ENCODE measurements around the gene CASP8AP2.
"Not testable (repeated sequence)": the region's sequence is repeated elsewhere in the genome, so short reads cannot be mapped to it uniquely, and the experiment has no call there.

The CASP8AP2 gene

DNA sequence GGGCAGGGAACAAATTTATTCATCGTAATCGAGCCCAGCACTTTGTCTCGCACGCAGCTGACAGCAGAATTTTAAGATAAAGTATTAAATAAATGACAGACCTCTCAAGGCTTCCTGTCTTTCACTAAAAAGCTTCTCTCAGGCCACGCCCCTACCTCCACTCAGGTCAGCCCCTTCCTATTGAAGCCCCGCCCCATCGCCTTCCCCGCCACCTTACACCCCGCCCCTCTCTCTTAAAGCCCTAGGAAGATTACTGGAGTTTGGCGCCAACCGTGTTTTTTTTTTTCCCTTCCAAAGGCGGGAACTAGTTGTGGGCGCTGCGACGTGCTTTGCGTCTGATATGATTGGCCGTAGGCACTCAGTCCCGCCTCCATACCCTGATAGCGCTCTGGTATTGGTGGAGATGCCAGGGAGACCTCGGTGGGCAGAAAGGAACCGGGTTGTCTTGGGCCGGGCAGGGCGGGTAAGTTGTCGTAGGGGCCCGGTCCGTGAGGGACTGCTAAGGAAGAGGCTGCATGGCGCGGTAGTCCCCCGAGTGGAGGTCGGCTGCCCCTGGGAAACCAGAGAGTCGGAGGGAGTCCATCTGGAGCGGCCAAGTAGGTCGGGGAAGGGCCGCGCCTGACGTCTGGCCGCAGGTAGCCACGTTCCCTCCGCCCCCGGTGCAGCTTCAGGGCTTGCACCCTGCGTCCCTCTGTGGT lies at the start of gene CASP8AP2:
CASP8AP2 (plus strand) TSS at position 409 of the 698 bp plus-strand sequence.
- peak; percentile 78 for DNase-seq (ENCODE audit: low read depth)

DNA sequence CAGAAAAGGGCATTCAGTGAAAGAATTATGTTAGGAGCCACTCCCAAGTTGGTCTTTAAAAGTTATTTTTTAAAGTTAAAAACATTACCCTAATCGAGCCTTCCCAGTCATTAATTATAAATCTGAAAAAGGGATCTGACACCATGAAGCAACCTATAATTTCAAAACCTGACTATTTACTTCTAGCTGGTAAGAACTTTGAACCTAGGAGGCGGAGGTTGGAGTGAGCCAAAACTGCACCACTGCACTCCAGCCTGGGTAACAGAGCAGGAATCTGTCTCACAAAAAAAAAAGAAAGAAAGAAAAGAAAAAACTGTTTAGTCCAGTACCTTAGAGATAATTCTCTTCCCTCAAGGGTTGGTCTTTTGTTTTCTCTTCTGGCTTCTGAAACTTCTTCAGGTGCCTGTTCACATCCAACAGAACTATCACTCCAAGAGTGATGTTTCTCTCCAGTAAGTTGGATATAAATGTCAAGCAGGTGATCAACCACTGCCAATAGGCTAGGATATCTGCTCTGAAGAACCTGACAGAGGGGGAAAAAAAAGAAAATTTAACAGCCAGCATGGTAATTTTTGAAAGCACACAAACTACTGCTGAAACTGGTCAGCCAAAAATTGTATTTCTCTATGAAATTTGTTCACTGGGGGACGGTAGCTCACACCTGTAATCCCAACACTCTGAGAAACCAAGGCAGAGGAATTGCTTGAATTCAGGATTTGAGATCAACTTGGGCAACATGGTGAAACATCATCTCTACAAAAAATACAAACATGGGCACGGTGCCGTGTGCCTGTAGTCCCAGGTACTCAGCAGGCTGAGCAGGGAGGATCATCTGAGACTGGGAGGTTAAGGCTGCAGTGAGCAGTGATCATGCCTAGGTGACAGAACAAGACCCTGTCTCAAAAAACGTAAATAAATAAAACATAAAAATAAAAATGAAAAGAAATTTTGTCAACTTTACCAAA lies 48.3 kb upstream of the CASP8AP2 start:
- no peak for DNase-seq (ENCODE audit: low read depth)

DNA sequence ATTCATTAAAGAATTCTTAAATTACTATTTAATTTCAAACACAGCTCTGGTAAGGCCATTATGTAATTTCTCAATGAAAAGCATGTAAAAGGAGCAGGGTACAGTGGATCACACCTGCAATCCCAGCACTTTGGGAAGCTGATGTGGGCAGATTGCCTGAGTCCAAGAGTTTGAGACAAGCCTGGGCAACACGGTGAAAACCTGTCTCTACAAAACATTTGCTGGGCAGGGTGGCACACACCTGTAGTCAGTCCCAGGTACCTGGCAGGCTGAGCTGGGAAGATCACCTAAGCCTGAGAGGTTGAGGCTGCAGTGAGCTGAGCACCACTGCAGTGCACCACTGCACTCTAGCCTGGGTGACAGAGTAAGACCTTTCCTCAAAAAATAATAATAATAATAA lies 47.5 kb upstream of the CASP8AP2 start:
- DNase-seq (ENCODE audit: low read depth), result no peak

DNA sequence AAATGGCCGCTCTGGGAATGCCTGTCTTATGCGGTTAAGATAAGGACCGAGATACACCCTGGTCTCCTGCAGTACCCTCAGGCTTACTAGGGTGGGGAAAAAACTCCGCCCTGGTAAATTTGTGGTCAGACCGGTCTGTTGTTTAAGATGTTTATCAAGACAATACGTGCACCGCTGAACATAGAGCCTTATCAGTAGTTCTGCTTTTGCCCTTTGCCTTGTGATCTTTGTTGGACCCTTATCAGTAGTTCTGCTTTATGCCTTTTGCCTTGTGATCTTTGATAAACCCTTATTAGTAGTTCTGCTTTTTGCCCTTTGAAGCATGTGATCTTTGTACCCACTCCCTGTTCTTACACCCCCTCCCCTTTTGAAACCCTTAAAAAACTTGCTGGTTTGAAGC lies 46.4 kb upstream of the CASP8AP2 start:
- not testable (repeated sequence) for DNase-seq (ENCODE audit: low read depth)

DNA sequence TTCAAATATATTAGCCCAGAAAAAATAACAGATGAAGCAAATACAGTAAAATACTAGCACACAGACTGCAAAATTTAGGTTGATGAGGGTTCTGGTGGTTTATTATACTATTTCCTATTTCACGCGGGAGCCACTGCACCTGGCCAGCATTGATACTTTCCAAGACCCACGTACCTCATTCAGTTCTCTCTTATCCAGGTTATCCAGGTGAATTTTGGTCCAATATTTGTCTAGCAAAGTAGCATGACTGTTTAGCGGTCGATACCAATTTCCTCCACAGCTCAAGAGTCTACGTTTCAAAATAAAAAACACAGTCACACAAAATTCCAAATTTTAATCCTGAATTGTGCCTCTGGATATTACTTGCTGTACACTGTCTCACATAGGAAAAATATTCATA lies 44.8 kb upstream of the CASP8AP2 start:
- DNase-seq (ENCODE audit: low read depth), result no peak

DNA sequence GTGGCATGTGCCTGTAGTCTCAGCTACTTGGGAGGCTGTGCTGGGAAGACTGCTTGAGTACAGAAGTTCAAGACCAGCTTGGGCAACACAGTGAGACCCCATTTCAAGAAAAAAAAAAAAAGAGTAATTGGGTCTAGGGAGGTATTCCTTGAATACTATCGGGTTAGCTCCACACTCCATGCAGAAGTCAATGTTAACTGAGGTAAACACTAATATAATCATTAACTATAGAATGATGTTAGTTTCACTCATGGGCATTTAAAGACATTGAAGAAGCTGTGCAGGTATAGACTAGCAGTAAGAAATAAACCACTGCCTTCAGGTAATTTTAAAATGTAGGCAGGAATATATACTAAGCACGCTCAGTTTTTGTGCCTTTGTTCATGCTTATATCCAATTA lies 42.7 kb upstream of the CASP8AP2 start:
- DNase-seq (ENCODE audit: low read depth), result no peak

DNA sequence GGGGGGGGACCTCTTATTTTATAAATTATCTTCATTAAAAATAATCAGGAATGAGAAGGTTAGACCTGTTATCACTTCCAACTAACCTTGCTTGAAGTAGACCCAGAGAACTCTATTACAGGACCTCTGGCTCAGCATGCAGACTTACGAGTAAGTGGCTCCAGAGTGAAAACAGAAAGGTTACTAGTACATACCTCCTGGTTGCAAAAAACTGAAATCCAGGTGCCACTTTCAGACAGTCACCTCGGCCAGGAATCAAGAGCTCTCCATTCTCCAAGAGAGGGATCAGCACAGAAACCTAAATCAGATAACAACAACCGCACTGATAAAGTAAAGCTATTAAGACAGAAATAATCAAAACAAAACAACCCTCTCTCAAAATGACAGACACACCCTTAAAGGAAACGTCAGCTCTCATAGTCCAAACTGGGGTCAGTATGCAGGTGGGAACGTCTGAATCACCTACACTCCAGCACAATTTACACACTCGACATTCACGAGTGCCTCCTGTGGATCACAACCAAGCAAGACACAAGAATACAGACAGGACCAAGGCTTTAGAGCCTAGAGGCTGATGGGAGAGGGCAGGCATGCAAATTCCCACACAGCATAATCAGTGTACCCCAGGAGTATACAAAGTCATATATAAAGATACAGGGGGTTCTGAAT lies 41.9 kb upstream of the CASP8AP2 start:
- DNase-seq (ENCODE audit: low read depth), result no peak

DNA sequence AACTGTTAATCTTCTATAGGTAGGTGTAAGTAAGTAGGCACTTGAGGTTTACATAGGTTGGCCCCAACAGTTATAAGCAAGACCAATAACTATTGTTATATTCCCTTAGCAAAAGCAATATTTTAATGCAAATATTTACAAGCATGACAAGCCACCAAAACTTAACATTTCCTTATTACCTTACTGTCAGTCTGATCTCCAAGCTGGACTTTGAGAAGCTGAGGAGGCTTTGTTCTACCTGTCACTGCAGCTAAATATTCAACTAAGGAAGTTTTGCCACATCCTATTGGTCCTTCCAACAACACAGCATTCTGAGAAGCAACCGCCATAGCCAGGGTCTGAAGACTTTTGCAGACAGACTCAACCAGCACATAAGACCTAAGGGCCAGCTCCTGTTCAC lies 39.7 kb upstream of the CASP8AP2 start:
- DNase-seq (ENCODE audit: low read depth), result no peak

DNA sequence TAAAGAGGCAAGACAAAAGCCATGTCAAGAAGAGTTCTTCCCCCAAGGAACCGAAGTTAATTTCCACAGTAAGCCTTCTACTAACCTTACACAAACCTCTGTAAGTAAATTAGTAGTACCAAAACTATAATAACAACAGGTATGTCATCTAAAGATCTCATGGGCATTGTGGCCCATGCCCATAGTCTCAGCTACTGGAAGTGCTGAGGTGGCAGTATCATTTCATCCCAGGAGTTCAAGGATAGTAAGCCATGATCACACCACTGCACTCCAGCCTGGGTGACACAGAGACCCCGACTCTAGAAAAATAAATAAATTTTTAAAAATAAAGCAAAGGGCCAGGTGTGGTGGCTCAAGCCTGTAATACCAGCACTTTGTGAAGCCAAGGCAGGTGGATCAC lies 39.3 kb upstream of the CASP8AP2 start:
- no peak for DNase-seq (ENCODE audit: low read depth)

DNA sequence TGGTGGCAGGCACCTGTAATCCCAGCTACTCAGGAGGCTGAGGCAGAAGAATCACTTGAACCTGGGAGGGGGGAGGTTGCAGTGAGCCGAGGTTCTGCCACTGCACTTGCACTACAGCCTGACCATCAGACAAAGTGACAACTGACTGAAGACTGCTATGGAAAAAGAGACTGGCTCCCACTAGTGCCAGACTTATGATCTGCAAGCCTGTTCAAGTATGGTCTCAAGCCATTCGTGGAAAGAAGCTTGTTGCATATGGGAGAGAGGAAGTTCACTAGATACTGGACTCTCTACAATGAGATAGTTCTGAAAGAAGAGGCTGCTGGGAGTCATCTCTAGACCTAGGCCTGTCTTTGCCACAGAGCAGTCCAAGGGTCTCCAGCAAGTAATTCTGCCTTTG lies 36.8 kb upstream of the CASP8AP2 start:
- DNase-seq (ENCODE audit: low read depth), result no peak

DNA sequence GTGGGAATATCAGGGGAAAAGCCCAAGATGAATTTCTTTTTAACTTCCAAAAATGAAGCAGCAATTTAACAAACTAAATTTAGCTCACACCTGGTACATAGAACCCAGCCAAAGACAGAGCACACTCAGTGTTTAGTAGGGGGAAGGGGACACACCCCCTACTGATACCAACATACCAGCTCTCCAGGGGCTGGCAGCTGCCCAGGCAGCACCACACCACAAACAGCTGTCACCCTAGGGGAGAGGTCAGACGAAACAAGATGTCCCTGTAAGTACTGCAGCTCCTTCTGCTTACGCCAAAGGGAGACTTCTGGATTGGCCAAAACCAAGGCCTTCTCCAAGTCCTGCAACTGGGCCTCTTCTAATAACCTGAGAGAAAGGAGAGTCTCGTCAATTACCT lies 36.1 kb upstream of the CASP8AP2 start:
- DNase-seq (ENCODE audit: low read depth), result no peak

DNA sequence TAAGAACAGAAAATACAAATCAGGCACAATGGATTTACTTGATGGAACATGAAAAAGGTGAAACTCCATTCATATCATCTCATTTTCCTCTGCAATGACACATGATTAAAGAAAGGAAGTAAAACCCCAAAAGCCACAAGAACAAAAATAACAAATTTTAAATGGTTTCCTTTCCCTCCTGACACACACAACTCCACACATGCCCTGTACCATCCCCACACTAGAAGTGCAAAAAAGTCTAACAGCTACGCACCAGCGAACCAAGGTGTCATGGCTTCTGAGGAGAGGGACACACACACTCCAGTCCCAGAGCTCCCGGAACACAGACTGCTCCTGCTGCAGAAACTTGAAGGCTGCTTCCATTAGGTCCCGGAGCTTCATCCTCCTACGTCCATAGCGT lies 35.4 kb upstream of the CASP8AP2 start:
- no peak for DNase-seq (ENCODE audit: low read depth)

DNA sequence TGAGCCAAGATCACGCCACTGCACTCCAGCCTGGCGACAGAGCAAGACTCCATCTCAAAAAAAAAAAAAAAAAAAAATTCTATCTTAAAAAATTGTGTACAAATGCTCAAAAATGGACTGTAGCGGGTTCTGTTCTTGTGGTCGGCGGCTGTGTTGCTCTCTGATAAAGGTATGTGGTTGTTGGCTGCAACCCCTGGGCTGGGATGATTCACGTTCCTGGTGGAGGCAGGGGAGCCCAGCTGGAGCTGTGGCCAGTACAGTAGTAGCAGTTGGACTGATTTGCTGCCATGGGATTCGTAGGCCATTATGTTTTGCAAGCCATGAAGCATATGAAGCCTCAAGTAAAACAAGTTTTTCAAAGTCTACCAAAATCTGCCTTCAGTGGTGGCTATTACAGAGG lies 32.4 kb upstream of the CASP8AP2 start:
- DNase-seq (ENCODE audit: low read depth), result no peak

DNA sequence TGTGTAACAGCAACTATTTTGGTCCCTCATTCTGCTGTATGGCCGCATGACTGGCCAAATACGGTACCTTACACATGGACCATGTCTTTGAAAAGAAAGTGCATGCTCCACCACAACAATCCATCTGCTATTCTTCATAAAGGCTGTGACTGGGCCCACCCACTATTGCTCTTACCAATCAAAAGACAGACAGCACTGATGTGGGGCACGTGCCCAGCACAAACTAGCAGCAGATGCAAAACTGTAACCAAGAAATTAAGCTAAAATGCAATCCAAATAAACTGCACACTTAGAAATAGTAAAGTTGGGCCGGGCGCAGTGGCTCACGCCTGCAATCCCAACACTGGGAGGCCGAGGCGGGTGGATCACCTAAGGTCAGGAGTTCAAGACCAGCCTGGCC lies 30.6 kb upstream of the CASP8AP2 start:
- no peak for DNase-seq (ENCODE audit: low read depth)

DNA sequence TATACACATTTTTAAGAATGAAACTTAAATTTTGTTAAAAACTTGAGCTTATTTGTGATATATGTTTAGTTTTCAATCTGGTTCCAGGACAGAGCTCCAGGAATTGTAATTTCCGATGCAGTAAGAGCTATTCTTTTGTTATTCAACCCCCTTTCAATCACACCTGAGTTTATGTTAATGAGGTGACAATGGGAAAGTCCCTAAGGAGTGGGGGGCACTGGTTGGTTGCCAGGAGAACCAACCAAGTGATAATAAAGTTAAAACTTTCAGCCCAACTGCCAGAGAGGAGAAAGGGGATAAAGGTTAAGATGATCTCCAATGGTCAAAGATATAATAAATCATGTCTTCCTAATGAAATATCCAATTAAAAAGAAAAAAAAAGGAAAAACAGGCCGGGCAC lies 29.9 kb upstream of the CASP8AP2 start:
- no peak for DNase-seq (ENCODE audit: low read depth)

DNA sequence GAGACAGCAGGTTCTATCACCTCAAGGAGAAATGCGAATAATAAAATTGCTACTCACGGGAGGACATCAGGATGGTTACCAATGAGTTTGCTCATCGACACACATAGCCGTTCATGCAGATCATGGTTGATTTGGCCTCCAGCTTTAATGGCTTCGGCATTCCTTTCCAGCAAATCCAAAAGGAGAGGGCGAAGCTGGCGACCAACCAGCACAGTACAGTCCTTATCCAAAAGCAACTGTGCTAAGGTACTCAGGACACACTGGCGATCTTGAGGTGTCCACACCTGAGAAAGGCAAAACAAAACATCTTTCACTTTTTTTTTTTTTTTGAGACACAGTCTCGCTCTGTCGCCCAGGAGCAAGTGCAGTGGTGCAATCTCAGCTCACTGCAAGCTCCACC lies 26.4 kb upstream of the CASP8AP2 start:
- no peak for DNase-seq (ENCODE audit: low read depth)

DNA sequence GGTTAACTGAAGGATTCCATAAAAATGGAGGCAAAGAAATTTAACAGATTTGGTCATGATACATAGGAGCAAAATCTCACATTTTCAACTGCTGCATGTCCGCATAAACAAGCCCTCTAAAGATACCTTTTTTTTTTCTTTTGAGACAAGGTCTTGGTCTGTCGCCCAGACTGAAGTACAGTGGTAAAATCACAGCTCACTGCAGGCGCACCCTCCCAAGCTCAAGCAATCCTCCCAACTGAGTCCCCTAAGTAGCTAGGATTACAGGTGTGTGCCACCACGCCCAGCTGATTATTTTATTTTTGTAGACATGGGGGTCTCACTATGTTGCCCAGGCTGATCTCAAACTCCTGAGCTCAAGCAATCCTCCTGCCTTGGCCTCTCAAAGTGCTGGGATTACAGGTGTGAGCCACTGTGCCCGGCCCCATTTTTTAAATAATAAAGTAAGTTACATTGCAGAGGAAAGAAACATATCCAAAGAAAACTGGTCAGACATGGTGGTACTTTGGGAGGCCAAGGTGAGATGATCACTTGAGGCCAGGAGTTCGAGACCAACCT lies 23.8 kb upstream of the CASP8AP2 start:
- no peak for DNase-seq (ENCODE audit: low read depth)

DNA sequence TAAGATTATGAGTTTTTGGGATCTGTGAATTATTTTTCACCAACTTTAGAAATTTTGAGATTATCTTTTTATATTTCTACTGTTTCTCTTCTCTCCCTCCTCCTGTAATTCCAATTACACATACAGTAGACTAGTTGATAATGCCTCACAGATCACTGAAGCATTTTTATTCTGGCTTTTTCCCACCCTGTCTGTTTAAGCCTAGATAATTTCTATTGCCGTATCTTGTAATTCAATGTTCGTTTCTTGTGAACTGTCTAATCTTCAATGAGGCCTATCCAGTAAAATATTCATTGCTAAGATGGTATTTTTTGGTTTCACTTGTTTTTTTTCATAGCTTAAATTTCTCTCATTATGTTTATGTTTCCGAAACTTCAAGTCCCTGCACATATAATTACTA lies 22.1 kb upstream of the CASP8AP2 start:
- DNase-seq (ENCODE audit: low read depth), result no peak

DNA sequence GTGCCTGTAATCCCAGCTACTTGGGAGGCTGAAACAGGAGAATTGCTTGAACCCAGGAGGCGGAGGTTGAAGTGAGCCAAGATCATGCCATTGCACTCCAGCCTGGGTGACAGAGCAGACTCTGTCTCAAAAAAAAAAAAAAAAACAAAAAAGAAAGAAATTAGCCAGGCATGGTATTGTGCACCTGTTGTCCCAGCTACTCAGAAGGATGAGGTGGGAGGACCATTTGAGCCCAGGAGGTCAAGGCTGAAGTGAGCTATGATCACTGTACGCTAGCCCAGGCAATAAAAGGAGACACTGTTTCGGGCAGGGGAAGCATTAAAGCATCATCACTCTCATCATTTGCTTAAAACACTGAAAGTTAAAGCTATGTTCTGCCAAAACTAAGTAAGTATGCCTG lies 16.3 kb upstream of the CASP8AP2 start:
- not testable (repeated sequence) for DNase-seq (ENCODE audit: low read depth)

DNA sequence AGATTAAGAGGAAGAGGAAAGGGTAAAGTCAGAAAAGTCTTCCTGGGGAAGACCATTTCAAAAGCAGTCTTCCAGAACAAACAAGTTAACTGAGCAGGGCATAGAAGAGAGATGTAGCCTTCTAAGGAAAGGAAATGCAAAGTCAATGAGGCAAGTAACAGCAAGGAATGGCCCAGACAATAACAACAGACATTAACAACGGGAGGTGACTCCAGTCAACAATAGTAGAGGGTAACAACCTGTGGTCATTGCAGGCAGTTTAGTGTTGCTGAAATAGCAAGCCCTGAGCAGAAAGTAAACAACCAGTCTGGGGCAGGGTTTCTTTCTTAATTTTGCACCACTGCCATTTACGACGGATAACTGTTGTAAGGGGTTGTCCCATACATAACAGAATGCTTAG lies 12.2 kb upstream of the CASP8AP2 start:
- no peak for DNase-seq (ENCODE audit: low read depth)

DNA sequence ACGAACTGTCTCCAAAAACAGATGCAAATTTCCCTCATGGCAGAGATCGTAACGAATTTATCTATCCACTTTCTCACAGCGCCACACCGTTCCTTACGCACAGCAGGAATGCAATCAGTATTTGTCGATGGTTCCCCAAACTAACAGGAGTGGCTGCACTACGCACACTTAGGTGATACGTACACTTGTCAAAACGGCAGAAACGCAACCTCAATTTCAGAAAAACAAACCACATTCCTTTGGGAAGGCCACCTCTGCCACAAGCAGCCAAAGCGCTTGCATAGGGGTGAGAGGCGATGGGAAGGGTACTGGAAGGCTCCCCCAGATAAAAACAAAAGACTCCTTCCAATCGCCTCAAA lies 10.7 kb upstream of the CASP8AP2 start:
- no peak for DNase-seq (ENCODE audit: low read depth)

DNA sequence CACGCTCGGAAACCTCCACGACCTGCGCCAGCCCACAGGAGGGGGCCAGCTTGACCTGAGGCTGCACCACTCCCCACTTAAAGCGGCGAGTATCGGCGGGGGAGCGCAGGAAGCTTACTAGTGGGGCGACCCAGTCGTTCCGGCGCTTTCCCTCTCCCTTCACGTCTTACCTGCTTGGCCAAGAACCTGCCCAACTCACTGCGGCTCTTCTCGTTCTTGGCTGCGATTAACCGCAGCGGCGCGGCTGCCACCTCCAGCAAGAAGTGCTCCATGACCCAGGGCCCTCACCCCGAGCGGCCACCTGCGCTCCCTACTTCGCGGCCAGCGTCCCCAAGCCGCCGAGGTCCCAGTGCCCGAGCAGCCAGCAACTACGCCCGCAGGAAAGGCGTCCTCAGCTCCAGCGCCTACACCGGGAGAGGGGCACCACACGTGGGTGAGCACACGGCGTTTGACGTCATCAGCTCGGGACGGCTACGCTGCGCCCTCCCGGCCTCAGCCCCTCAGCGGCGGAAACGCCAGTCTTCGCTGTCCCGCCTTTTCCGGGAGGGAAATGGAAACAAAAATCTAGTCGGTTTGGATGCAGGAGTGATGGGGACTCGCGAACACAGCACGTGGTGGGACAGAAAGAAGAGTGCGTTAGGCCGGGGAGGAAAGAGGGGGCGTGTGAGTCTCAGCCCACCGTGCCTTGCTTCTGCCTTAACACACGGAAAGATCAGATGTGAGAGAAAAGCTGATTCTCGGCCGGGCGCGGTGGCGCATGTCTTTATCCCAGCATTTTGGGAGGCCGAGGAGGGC lies 10.1 kb upstream of the CASP8AP2 start, which contains the start of gene MDN1:
MDN1 (minus strand) TSS at position 459 of the 795 bp plus-strand sequence; CDS start at position 272, 187 bp downstream.
- DNase-seq (ENCODE audit: low read depth), result peak; percentile 69
